Skeletal muscle tissue (tissue), 4 donors: ENCODE measurements around the gene CNKSR1. TPM values are rescaled to one million over a fixed set of nuclear protein-coding genes. Genes with fewer than 3 reads are reported as not detected.
A peak's percentile ranks its signal among the peaks of the same experiment; 100 is the strongest.

ENCODE experiments used
- H3K27ac ChIP-seq: one replicate; pipeline ENCODE4 v1.7.0; 2013; ENCODE audit warnings: mild to moderate bottlenecking, low read depth, low read length, inconsistent platforms
- H3K27me3 ChIP-seq, 3 donors: one replicate each; pipeline ENCODE4 v1.7.0; 2013; ENCODE audit warnings: low read length in 3 of 3; ENCODE audit not compliant: control insufficient read depth in 3 of 3, insufficient read depth in 3 of 3
- H3K36me3 ChIP-seq, 3 donors: one replicate each; pipeline ENCODE4 v1.7.0; 2013; ENCODE audit warnings: low read length in 3 of 3; ENCODE audit not compliant: control insufficient read depth in 3 of 3, insufficient read depth in 3 of 3
- H3K4me1 ChIP-seq, 3 donors: one replicate each; pipeline ENCODE4 v1.7.0; 2013; ENCODE audit warnings: low read length in 3 of 3, mild to moderate bottlenecking in 3 of 3; ENCODE audit not compliant: control insufficient read depth in 3 of 3, insufficient read depth in 3 of 3
- H3K4me3 ChIP-seq, 3 donors: one replicate each; pipeline ENCODE4 v1.7.0; 2013; ENCODE audit warnings: low read length in 3 of 3
- H3K9ac ChIP-seq, 3 donors: one replicate each; pipeline ENCODE4 v1.7.0; 2013; ENCODE audit warnings: low read length in 3 of 3, mild to moderate bottlenecking in 3 of 3, moderate library complexity in 2 of 3, low read depth in 1 of 3
- H3K9me3 ChIP-seq, 3 donors: one replicate each; pipeline ENCODE4 v1.7.0; 2013; ENCODE audit warnings: low read length in 3 of 3; ENCODE audit not compliant: control insufficient read depth in 3 of 3
- total RNA-seq: library from RNA; depleted of rRNA; stranded (reverse); fragments of >200 nt; gene quantifications from one replicate; pipeline ENCODE4 v1.2.3, GENCODE V29; 2014
- donor health status: Osteomylitis.

CNKSR1 gene
- total RNA-seq, 1 donor from 2014 or later: not detected

DNA sequence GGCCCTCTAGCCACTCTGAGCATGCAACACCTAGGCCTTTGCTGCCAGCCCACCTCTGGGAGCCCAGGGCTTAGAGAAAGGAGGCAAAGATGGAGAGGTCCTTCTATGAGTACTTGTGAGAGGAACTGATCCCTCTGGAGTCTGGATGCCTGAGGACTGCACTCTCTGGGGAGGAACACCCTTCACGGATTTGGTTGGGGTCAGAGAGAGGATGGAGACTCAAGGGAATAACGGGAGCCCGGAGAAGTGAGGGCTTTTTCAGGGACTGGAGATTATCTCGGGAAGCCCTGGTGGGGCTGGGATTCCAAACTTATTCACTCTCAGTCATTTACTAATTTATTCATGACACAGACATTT lies 8.1 kb upstream of the CNKSR1 start:
- Histone ChIP-seq H3K4me3 (peak overlapping the region in 2 of 3 donors; percentile 74 to 91), H3K27ac (peak overlapping the region; percentile 92), H3K27me3 (no peaks in the 10 kb centered on the region), H3K9ac (peak overlapping the region; percentile 51 to 98 (median 94)), H3K4me1 (peaks cover 26 to 37% (median 29%) of the 10 kb centered on the region in 3 donors), H3K36me3 (peaks cover 0 to 9% (median 5%) of the 10 kb centered on the region in 3 donors), H3K9me3 (no peaks in the 10 kb centered on the region)

GRCh38 chr1:26169669-26170471 lies 7.4 kb upstream of the CNKSR1 start, which contains the start of gene ZNF593:
TSS of gene ZNF593 (plus strand) at chr1:26169908. CDS start at chr1:26169984, 76 bp downstream.
- H3K27ac ChIP-seq: peak within 1 kb of the TSS; percentile 92
- no peaks in the 10 kb centered on the region for H3K27me3 ChIP-seq
- no peaks in the 10 kb centered on the region for H3K9me3 ChIP-seq
- peaks cover 24 to 32% (median 26%) of the 10 kb centered on the region in 3 donors for H3K4me1 ChIP-seq
- H3K4me3 ChIP-seq: peak within 1 kb of the TSS; percentile 74 to 91 (median 85)
- H3K36me3 ChIP-seq: peaks cover 0 to 9% (median 5%) of the 10 kb centered on the region in 3 donors
- peak within 1 kb of the TSS; percentile 87 to 98 (median 94) for H3K9ac ChIP-seq

GRCh38 chr1:26170472-26170821 lies 6.8 kb upstream of the CNKSR1 start:
- Histone ChIP-seq H3K36me3 (peaks cover 0 to 9% (median 5%) of the 10 kb centered on the region in 3 donors), H3K4me3 (peak overlapping the region; percentile 74 to 91 (median 85)), H3K27me3 (no peaks in the 10 kb centered on the region), H3K9me3 (no peaks in the 10 kb centered on the region), H3K27ac (peak overlapping the region; percentile 92), H3K9ac (peak overlapping the region; percentile 87 to 98 (median 94)), H3K4me1 (peaks cover 24 to 32% (median 26%) of the 10 kb centered on the region in 3 donors)

DNA sequence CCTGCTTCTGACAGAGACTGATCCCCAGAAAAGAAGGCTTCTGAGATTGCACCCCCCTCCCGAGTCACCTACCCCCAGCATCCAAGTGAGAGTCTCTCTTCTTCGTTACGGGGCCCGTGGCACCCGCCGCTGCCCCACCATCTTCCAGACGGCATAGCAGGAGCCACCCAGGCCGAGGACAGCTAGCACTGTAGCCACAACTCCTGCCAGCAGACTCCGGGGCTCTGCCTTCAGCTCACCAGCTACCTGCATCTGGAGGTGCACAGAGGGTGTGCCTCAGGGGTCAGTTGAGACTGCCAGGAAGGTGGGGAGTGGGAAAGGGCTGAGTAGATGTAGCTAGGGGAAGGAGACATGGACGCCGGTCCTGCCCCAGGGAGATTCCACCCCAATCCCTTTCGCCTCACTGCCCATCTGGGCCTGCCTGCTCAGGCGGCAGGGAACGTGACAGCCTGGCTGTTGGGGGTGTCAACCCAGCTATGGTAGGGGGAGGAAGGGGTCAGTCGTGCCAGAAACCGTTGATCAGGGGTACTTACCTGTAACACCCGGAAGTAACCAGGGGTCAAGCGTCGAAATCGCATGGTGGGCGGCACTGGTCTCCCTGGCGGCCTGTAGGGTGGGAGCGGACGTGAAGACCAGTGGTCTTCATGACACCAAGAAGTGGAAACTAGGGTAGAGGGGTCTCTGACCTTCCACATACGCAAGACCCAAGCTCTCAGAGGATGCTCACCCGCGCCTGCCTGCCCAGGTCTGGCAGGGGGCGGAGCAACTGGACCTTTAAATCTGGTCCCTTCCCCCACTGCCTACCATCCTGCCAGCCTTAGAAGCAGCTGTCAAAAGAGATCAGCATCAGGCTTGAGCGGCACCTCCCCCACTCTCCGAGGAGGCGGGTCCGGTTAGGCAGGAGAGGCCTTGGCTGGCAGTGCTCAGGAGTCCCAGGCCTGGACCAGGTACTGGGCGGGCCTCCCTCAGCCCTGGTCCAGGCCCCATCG lies 5.9 kb upstream of the CNKSR1 start, which contains the start of gene ZNF593OS:
Gene ZNF593OS, minus strand, starts transcription at position 749 of the 989 bp plus-strand sequence. Its CDS starts 171 bp downstream, at position 578.
- H3K36me3 ChIP-seq: peaks cover 0 to 9% (median 5%) of the 10 kb centered on the region in 3 donors
- H3K4me3 ChIP-seq: peak within 1 kb of the TSS; percentile 74 to 91 (median 85)
- H3K9ac ChIP-seq: peak within 1 kb of the TSS; percentile 30 to 98 (median 94)
- peak within 1 kb of the TSS; percentile 92 for H3K27ac ChIP-seq
- no peaks in the 10 kb centered on the region for H3K27me3 ChIP-seq
- H3K4me1 ChIP-seq: peaks cover 24 to 32% (median 26%) of the 10 kb centered on the region in 3 donors
- no peaks in the 10 kb centered on the region for H3K9me3 ChIP-seq

DNA sequence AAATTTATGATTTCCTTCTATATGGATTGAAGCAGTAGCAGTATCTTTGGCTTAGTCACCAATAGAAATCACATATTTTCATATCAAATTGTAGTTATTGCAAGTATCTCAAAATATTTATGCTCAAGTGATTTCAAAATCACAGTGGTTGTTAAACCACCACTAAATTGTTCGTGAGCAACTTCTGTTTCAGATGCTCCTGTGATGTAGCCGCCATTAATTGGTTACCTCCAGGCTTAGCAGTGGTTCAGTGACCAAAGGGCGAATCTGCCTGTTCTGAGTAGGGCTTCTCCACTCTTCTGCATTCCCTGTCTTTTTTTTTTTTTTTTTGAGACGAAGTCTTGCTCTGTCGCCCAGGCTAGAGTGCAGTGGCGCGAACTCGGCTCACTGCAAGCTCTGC lies 1.9 kb upstream of the CNKSR1 start:
- Histone ChIP-seq H3K4me3 (no peak overlapping the region), H3K27me3 (no peaks in the 10 kb centered on the region), H3K4me1 (peaks cover 16 to 18% (median 16%) of the 10 kb centered on the region in 3 donors), H3K9ac (no peak overlapping the region), H3K27ac (no peak overlapping the region), H3K9me3 (no peaks in the 10 kb centered on the region), H3K36me3 (peaks cover 0 to 9% (median 5%) of the 10 kb centered on the region in 3 donors)

DNA sequence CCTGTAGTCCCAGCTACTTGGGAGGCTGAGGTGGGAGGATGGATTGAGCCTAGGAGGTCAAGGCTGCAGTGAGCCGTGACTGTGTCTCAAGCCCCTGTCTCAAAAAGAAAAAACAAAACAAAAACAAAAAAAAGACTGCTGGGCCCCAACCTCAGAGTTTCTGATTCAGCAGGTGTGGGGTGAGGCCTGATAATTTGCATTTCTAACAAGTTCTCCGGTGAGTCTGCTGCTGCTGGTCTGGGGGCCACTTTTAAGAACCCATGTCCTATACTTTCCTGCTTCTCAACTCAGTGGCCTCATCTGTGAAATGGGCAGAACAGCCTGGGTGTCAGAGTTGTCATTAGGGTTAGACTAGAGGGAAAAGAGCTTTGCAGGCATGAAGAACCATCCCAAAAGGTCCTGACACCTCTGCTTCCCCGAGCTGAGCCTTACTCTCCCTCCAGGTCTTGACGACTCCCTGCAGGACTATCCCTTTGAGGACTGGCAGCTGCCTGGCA lies 2.8 kb downstream of the CNKSR1 start:
- H3K4me3 ChIP-seq: no peak overlapping the region
- H3K27me3 ChIP-seq: no peaks in the 10 kb centered on the region
- peak overlapping the region in 1 of 3 donors; percentile 0 for H3K9ac ChIP-seq
- no peak overlapping the region for H3K27ac ChIP-seq
- peaks cover 2 to 6% (median 4%) of the 10 kb centered on the region in 3 donors for H3K36me3 ChIP-seq
- H3K4me1 ChIP-seq: peaks cover 14 to 32% (median 29%) of the 10 kb centered on the region in 3 donors
- H3K9me3 ChIP-seq: no peaks in the 10 kb centered on the region

- peaks cover 14 to 36% (median 29%) of the 10 kb centered on the region in 3 donors for H3K4me1 ChIP-seq
- no peaks in the 10 kb centered on the region for H3K9me3 ChIP-seq
- peak overlapping the region; percentile 69 to 81 (median 81) for H3K4me3 ChIP-seq
- H3K9ac ChIP-seq: peak overlapping the region; percentile 93 to 95 (median 94)
- no peaks in the 10 kb centered on the region for H3K27me3 ChIP-seq
- H3K36me3 ChIP-seq: peaks cover 8 to 13% (median 9%) of the 10 kb centered on the region in 3 donors
- H3K27ac ChIP-seq: peak overlapping the region; percentile 100
These were observed 4.5 kb downstream of the CNKSR1 start for GRCh38 chr1:26181586-26182382.

GRCh38 chr1:26182383-26182696 lies 5.0 kb downstream of the CNKSR1 start:
- no peaks in the 10 kb centered on the region for H3K27me3 ChIP-seq
- peaks cover 14 to 36% (median 29%) of the 10 kb centered on the region in 3 donors for H3K4me1 ChIP-seq
- peaks cover 13 to 18% (median 15%) of the 10 kb centered on the region in 3 donors for H3K36me3 ChIP-seq
- peak overlapping the region; percentile 100 for H3K27ac ChIP-seq
- peak overlapping the region; percentile 69 to 81 (median 81) for H3K4me3 ChIP-seq
- H3K9ac ChIP-seq: peak overlapping the region; percentile 93 to 95 (median 94)
- no peaks in the 10 kb centered on the region for H3K9me3 ChIP-seq

GRCh38 chr1:26184086-26184485 lies 6.8 kb downstream of the CNKSR1 start:
- Histone ChIP-seq H3K36me3 (peaks cover 26 to 28% (median 28%) of the 10 kb centered on the region in 3 donors), H3K9ac (peak overlapping the region in 1 of 3 donors; percentile 25), H3K4me3 (no peak overlapping the region), H3K4me1 (peaks cover 14 to 36% (median 29%) of the 10 kb centered on the region in 3 donors), H3K27me3 (no peaks in the 10 kb centered on the region), H3K27ac (no peak overlapping the region), H3K9me3 (no peaks in the 10 kb centered on the region)
